ENCODE measurements around the gene FRMPD2. TPM values are rescaled to one million over a fixed set of nuclear protein-coding genes. Genes with fewer than 3 reads are reported as not detected.
"Not testable (repeated sequence)": the region's sequence is repeated elsewhere in the genome, so short reads cannot be mapped to it uniquely, and the experiment has no call there.

The FRMPD2 gene
- total RNA-seq, 1 donor from 2014 or later, result not detected

GRCh38 chr10:48247680-48248079 lies 26.8 kb downstream of the FRMPD2 start:
- Histone ChIP-seq H3K9me3 (no peaks in the 10 kb centered on the region), H3K4me3 (no peak overlapping the region), H3K27me3 (no peaks in the 10 kb centered on the region), H3K4me1 (no peaks in the 10 kb centered on the region), H3K36me3 (no peaks in the 10 kb centered on the region), H3K27ac (no peak overlapping the region)
- TF ChIP-seq CTCF (IDR thresholded peaks at IDR 0.05), result no peak
- peak in 1 of 2 donors; percentile 18 for DNase-seq (ENCODE audit: low spot score in 2 of 2)
- intact Hi-C loops (cut with DNase I), result no loop called here

GRCh38 chr10:48246501-48246900 lies 28.0 kb downstream of the FRMPD2 start:
- no peaks in the 10 kb centered on the region for H3K4me1 ChIP-seq
- H3K27me3 ChIP-seq, result no peaks in the 10 kb centered on the region
- no peak for TF ChIP-seq CTCF (IDR thresholded peaks at IDR 0.05)
- H3K36me3 ChIP-seq, result no peaks in the 10 kb centered on the region
- no peak for DNase-seq (ENCODE audit: low spot score in 2 of 2)
- H3K4me3 ChIP-seq, result no peak overlapping the region
- no peaks in the 10 kb centered on the region for H3K9me3 ChIP-seq
- H3K27ac ChIP-seq, result no peak overlapping the region
- intact Hi-C loops (cut with DNase I), result no loop called here

GRCh38 chr10:48245977-48246376 lies 28.5 kb downstream of the FRMPD2 start:
- intact Hi-C loops (cut with DNase I), result no loop called here
- Histone ChIP-seq H3K27ac (no peak overlapping the region), H3K36me3 (no peaks in the 10 kb centered on the region), H3K27me3 (no peaks in the 10 kb centered on the region), H3K4me1 (no peaks in the 10 kb centered on the region), H3K9me3 (no peaks in the 10 kb centered on the region), H3K4me3 (no peak overlapping the region)
- no peak for TF ChIP-seq CTCF (IDR thresholded peaks at IDR 0.05)
- DNase-seq (ENCODE audit: low spot score in 2 of 2), result no peak

- H3K27ac ChIP-seq; H3K36me3 ChIP-seq; intact Hi-C loops (cut with DNase I); H3K4me3 ChIP-seq; H3K27me3 ChIP-seq; H3K4me1 ChIP-seq; DNase-seq (ENCODE audit: low spot score in 2 of 2); H3K9me3 ChIP-seq: not testable (repeated sequence)
Measured at GRCh38 chr10:48243921-48244320, 30.6 kb downstream of the FRMPD2 start.

- Histone ChIP-seq H3K4me3 (no peak overlapping the region), H3K27ac (no peak overlapping the region), H3K4me1 (no peaks in the 10 kb centered on the region), H3K36me3 (no peaks in the 10 kb centered on the region), H3K9me3 (no peaks in the 10 kb centered on the region), H3K27me3 (no peaks in the 10 kb centered on the region)
- no peak for TF ChIP-seq CTCF (IDR thresholded peaks at IDR 0.05)
- no peak for DNase-seq (ENCODE audit: low spot score in 2 of 2)
- intact Hi-C loops (cut with DNase I), result no loop called here
Measured at GRCh38 chr10:48243487-48243886, 31.0 kb downstream of the FRMPD2 start.

- intact Hi-C loops (cut with DNase I), result no loop called here
- no peak overlapping the region for H3K4me3 ChIP-seq
- DNase-seq (ENCODE audit: low spot score in 2 of 2), result no peak
- no peaks in the 10 kb centered on the region for H3K4me1 ChIP-seq
- H3K9me3 ChIP-seq, result no peaks in the 10 kb centered on the region
- TF ChIP-seq CTCF (IDR thresholded peaks at IDR 0.05), result no peak
- no peaks in the 10 kb centered on the region for H3K27me3 ChIP-seq
- H3K36me3 ChIP-seq, result no peaks in the 10 kb centered on the region
- no peak overlapping the region for H3K27ac ChIP-seq
Measured at GRCh38 chr10:48242171-48242904, 32.2 kb downstream of the FRMPD2 start.

Data from ascending aorta (tissue), 2 donors.